K562 (cell line): Measurements from ENCODE around the gene ISL1.

ENCODE experiments used
- EGR1 ChIP-seq: fragments of 450-650 bp; conservative IDR thresholded peaks from 2 replicates; pipeline ENCODE4 v1.6.1; 2017; ENCODE audit warnings: mild to moderate bottlenecking
- KLF13 ChIP-seq: fragments of 450-650 bp; IDR thresholded peaks from 2 replicates; pipeline ENCODE4 v1.6.1; 2016; ENCODE audit warnings: missing genetic modification characterization, low read depth, mild to moderate bottlenecking, missing compliant biosample characterization, moderate library complexity, borderline replicate concordance
- MAZ ChIP-seq, 2 experiments: fragments of 450-650 bp in 1 of 2; sonication (generic) in 1 of 2; formaldehyde crosslinking; IDR thresholded peaks in 1 of 2; conservative IDR thresholded peaks in 1 of 2; 2 replicates each; pipeline versions ENCODE4 v1.4.0 to v1.5.0; 2020; ENCODE audit warnings: mild to moderate bottlenecking in 1 of 2, missing genetic modification reagents in 1 of 2
- POLR2A ChIP-seq: fragments of 450-650 bp; conservative IDR thresholded peaks from 2 replicates; pipeline ENCODE4 v1.6.1; 2016
- TAF1 ChIP-seq: IDR thresholded peaks from 2 replicates; pipeline ENCODE4 v1.6.1; 2011; ENCODE audit warnings: mild to moderate bottlenecking, low read length, moderate library complexity; ENCODE audit not compliant: insufficient read depth, control insufficient read depth, severe bottlenecking; ENCODE audit errors: extremely low read depth

DNA sequence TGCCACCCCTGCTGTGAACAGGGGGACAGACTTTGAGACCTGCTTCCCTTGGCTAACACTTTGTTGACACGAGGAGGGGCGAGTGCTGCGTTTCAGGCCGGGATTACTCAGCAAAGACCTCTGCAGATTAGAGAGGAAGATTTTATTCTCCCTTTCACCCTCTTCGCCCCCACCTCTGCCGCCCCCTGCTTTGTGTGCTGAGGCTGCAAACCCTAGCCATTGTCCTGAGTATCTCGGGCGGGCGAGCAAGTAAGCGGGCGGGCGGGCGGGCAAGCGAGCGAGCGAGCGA is 6.0 kb downstream of the ISL1 start:
- TF ChIP-seq EGR1 (no peak), KLF13 (tag) (no peak), POLR2A (no peak), TAF1 (no peak), MAZ (CRISPR knock-in tag; conservative IDR thresholded peaks at IDR 0.05 in 1 of 2, IDR thresholded peaks at IDR 0.05 in 1 of 2) (no peak)
